GM12864 (cell line): Measurements from ENCODE around the gene MYBPC3.

Experiments
- DNase-seq: peaks from one replicate; pipeline ENCODE4 v3.0.0-alpha.2; 2011; ENCODE audit warnings: low read depth
- H3K4me3 ChIP-seq: 2 replicates; pipeline ENCODE4 v1.5.1; 2011; ENCODE audit warnings: mild to moderate bottlenecking, low read depth, low read length, control low read depth
- TF ChIP-seq, protein P1 (sequence below): IDR thresholded peaks from 2 replicates; pipeline ENCODE4 v1.5.1; 2011; ENCODE audit warnings: low read depth, mild to moderate bottlenecking, moderate library complexity, low read length, control low read depth, inconsistent platforms; ENCODE audit errors: missing control alignments

MYBPC3 gene

DNA sequence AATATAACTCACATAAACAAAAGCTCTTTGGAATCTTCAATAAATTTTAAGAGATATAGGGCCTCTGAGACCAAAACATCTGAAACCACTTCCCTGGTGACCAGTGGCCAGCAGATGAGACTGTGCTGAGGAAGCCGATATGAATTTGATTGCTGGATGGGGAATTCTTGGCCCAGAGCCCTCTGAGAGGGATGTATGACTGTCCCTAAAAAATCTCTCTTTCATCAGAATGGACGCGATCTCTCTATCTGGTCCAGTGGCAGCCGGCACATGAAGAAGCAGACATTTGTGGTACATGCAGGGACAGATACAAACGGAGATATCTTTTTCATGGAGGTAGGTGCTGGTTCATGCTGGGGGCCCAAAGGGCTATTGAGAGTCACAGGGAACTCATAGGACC is 37.5 kb downstream of the MYBPC3 start:
- H3K4me3 ChIP-seq, result no peak overlapping the region
- no peak for DNase-seq
- TF ChIP-seq, protein P1, sequence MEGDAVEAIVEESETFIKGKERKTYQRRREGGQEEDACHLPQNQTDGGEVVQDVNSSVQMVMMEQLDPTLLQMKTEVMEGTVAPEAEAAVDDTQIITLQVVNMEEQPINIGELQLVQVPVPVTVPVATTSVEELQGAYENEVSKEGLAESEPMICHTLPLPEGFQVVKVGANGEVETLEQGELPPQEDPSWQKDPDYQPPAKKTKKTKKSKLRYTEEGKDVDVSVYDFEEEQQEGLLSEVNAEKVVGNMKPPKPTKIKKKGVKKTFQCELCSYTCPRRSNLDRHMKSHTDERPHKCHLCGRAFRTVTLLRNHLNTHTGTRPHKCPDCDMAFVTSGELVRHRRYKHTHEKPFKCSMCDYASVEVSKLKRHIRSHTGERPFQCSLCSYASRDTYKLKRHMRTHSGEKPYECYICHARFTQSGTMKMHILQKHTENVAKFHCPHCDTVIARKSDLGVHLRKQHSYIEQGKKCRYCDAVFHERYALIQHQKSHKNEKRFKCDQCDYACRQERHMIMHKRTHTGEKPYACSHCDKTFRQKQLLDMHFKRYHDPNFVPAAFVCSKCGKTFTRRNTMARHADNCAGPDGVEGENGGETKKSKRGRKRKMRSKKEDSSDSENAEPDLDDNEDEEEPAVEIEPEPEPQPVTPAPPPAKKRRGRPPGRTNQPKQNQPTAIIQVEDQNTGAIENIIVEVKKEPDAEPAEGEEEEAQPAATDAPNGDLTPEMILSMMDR, result no peak

DNA sequence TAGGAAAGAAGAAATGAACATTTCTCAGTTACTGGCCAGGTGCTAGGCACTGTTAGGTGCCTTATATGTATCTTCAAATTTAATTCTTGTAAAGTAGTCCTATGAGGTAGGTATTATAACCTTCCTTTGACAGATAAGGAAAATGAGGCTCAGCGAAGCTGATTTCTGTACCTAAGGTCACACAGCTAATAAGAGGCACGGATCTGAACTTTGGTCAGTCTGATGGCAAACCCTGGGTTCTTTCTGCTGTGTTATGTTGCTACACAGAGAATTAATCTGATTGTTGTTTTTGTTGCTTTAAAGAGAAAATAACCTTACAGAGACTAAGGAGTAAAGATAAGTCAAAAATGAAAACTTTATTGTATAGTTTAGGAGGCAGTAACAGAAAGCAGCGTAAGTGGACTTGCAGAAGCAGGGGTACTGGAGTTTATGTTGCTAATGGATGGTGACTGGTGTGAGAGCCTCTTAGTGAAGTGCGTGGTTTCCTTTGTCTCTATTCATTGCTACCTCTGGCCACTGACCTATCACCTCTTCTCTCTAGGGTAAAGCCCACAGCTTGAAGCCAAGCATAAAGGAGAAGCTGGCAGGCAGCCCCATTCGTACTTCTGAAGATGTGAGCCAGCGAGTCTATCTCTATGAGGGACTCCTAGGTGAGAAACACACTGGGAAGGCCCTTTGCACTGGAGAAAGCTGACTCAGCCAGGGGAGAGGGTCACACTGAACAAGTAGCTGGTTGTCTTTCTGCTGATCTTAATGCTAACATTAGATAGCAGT is 44.3 kb downstream of the MYBPC3 start:
- TF ChIP-seq, protein P1, result no peak
- H3K4me3 ChIP-seq, result no peak overlapping the region
- no peak for DNase-seq

DNA sequence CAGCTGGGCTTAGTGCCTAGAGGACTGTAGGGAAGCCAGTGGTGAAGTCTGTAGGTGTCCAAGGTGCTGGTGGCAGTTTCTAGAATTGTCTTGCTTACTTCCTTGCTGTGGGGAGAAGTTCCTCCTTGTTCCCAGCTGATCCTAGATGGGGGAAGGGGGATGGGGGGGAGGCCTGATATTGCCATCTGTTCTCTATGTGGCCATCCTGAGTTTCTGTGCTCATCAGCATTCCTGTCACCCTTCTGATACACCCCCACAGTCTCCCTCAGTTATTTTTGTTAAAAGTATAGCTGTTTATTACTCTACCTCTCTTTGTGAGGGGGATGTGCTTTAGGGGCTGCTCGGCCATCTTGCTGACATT is 46.0 kb downstream of the MYBPC3 start:
- TF ChIP-seq, protein P1, result no peak

DNA sequence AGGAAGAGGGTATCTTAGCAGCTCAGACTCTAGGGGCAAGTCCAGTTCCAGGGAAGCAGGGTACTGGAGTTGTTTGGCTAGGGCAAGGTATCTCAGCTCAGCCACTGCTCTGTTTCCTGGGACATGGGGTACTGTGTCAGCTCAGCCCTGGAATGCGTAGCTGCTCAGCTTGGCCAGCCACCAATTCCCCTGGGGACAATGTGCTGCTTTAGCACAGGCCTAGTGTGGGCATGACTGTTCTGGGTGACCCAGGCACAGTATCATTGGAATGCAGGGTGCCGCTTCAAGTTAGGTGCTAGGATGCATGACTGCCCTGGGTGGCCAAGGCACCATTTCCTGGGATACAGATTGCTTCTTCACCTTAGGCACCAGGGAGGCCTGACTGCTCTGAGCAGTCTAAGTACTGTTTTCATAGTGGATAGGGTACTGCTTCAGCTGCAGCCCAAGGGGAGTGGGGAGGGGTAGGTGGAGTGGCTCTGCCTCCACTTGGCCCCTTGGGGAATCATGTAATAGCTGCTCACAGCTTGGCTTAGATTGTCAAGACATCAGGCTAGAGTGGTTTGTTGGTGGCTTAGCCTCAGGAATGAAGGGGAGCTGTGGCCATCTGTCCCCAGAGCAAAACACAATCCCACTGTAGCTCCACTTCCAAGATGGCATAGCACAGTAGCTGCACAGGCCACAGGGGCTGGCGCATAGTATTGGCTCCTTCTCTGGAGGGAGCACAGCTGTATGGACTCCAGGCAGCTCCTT is 46.6 kb downstream of the MYBPC3 start:
- no peak for DNase-seq
- H3K4me3 ChIP-seq, result no peak overlapping the region

More for the DNA sequence above, 46.0 kb downstream of the MYBPC3 start:
- no peak for DNase-seq
- H3K4me3 ChIP-seq, result no peak overlapping the region

DNA sequence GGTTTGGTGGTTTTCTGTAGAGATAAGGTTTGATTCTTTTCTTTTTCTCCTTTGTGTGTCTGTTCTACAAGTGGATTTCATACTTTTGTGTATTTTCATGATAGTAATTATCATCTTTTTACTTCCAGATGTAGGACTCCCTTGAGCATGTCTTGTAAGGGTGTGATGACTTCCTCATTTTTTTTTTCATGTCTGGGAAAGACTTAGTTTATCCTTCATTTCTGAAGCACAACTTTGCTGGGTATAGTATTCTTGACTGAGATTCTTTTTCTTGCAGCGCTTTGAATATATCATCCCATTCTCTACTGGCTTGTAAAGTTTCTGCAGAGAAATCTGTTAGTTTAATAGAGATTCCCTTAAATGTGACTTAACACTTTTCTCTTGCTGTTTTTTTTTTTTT is 49.6 kb downstream of the MYBPC3 start:
- H3K4me3 ChIP-seq, result no peak overlapping the region
- TF ChIP-seq, protein P1, result no peak
- DNase-seq, result no peak

More for the DNA sequence above, 46.6 kb downstream of the MYBPC3 start:
- TF ChIP-seq, protein P1, result no peak

DNA sequence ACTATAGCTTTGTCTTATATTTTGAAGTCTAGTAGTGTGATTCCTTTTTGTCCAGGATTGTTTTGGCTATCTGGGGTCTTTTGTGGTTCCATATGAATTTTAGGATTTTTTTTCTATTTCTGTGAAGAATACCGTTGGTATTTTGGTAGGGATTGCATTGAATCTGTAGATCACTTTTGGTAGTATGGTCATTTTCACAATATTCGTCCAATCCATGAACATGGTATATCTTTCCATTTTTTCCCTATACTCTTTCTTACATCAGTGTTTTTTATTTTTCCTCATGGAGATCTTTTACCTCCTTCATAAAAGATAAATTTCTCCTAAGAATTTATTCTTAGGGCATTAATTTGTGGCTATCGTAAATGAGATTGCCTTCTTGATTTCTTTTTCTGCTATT is 53.4 kb downstream of the MYBPC3 start:
- TF ChIP-seq, protein P1, result no peak
- no peak overlapping the region for H3K4me3 ChIP-seq
- no peak for DNase-seq
